K562 (cell line): ENCODE data around the gene SOX4. TPM values are rescaled to one million over a fixed set of nuclear protein-coding genes. Genes with fewer than 3 reads are reported as not detected.

Source experiments
- ATAC-seq: fragments of 200-7000 bp; cut with Tn5 transposase; 3 replicates; pipeline ENCODE4 v1.9.1; 2020; ENCODE audit warnings: moderate library complexity
- BruUV-seq: library from RNA; stranded (reverse); fragments of 400-500 nt; replicated peaks from 2 replicates; lab custom pipeline; 2021; lab: Mats Ljungman, UMichigan
- CTCF ChIA-PET: fragments of 300-600 bp; formaldehyde crosslinking; extraction: SDS; loops from one replicate; lab custom pipeline; 2021; ENCODE audit warnings: low intra/inter-chr PET ratio; lab: Yijun Ruan, JAX
- POLR2A ChIA-PET: fragments of 300-600, 350-650 bp; sonication (Branson Sonifier 250); formaldehyde crosslinking; extraction: SDS; loops from one replicate; lab custom pipeline; 2021; ENCODE audit warnings: antibody characterized with exemption, inconsistent platforms; lab: Yijun Ruan, JAX
- DNase-seq, 4 experiments: peaks; one replicate each; pipeline versions ENCODE4 v3.0.0 to v3.0.0-alpha.2; 2011 to 2018; ENCODE audit warnings: low spot score in 3 of 4, mixed read lengths in 3 of 4; ENCODE audit errors: extremely low read depth in 1 of 4
- FAIRE-seq: peaks from 2 replicates; lab custom pipeline; 2011; peaks lifted over from hg19 to GRCh38; lab: Jason Lieb, UNC
- H2AFZ ChIP-seq: 2 replicates; pipeline ENCODE4 v1.6.0; 2011; ENCODE audit warnings: low read depth, low read length, control low read depth, inconsistent platforms
- H3K27ac ChIP-seq: fragments of 200-600 bp; 3 replicates; pipeline ENCODE4 v1.8.0; 2011; ENCODE audit warnings: low read depth, mild to moderate bottlenecking, control low read depth, inconsistent platforms, low read length, moderate library complexity, mixed read lengths; ENCODE audit errors: extremely low read depth
- H3K27me3 ChIP-seq, 2 experiments: fragments of 300-600 bp in 1 of 2; 2 replicates in 1 of 2; 3 replicates in 1 of 2; pipeline versions ENCODE4 v1.6.0 to v1.8.0; 2011; ENCODE audit warnings: inconsistent platforms in 2 of 2, low read length in 2 of 2, mild to moderate bottlenecking in 1 of 2, mixed read lengths in 1 of 2, moderate library complexity in 1 of 2; ENCODE audit not compliant: control insufficient read depth in 2 of 2, insufficient read depth in 2 of 2
- H3K36me3 ChIP-seq: fragments of 300-600 bp; 3 replicates; pipeline ENCODE4 v1.8.0; 2011; ENCODE audit warnings: mild to moderate bottlenecking, low read length, inconsistent platforms; ENCODE audit not compliant: control insufficient read depth, insufficient read depth
- H3K4me1 ChIP-seq, 2 experiments: fragments of 200-600 bp in 1 of 2; replicated peaks in 1 of 2; 2 replicates in 1 of 2; 3 replicates in 1 of 2; pipeline versions ENCODE4 v1.5.1 to v1.8.0; 2011; ENCODE audit warnings: inconsistent platforms in 2 of 2, low read length in 2 of 2, mild to moderate bottlenecking in 1 of 2, mixed read lengths in 1 of 2, moderate library complexity in 1 of 2; ENCODE audit not compliant: control insufficient read depth in 2 of 2, insufficient read depth in 2 of 2
- H3K4me2 ChIP-seq: 2 replicates; pipeline ENCODE4 v1.6.1; 2011; ENCODE audit warnings: low read length, control low read depth, inconsistent platforms, mixed read lengths; ENCODE audit not compliant: insufficient read depth
- H3K4me3 ChIP-seq: fragments of 200-600 bp; sonication (generic), shearing (Covaris generic); 2 replicates; pipeline ENCODE4 v1.5.1; 2016; ENCODE audit warnings: control low read depth, inconsistent platforms
- H3K79me2 ChIP-seq: fragments of 200-600 bp; 3 replicates; pipeline ENCODE4 v1.8.0; 2011; ENCODE audit warnings: low read length, inconsistent platforms; ENCODE audit not compliant: control insufficient read depth, insufficient read depth
- H3K9ac ChIP-seq, 2 experiments: 2 replicates each; pipeline versions ENCODE4 v1.6.0 to v1.6.1; 2011; ENCODE audit warnings: low read depth in 2 of 2, low read length in 2 of 2, control low read depth in 1 of 2, inconsistent platforms in 1 of 2, mild to moderate bottlenecking in 1 of 2, mixed read lengths in 1 of 2; ENCODE audit not compliant: insufficient read depth in 1 of 2
- H3K9me1 ChIP-seq: one replicate; pipeline ENCODE4 v1.6.0; 2011; ENCODE audit warnings: inconsistent platforms, mild to moderate bottlenecking, low read length, moderate library complexity; ENCODE audit not compliant: control insufficient read depth, insufficient read depth
- H3K9me3 ChIP-seq: replicated peaks from 2 replicates; pipeline ENCODE4 v1.5.1; 2011; ENCODE audit warnings: low read depth, low read length, inconsistent platforms; ENCODE audit not compliant: control insufficient read depth, insufficient read depth
- H4K20me1 ChIP-seq: replicated peaks from 2 replicates; pipeline ENCODE4 v1.6.1; 2011; ENCODE audit warnings: low read length, inconsistent platforms, mixed read lengths; ENCODE audit not compliant: control insufficient read depth, insufficient read depth
- HDAC3 ChIP-seq: fragments of 450-650 bp; IDR thresholded peaks from 2 replicates; pipeline ENCODE4 v1.6.1; 2018; ENCODE audit warnings: borderline replicate concordance, mild to moderate bottlenecking, moderate library complexity; ENCODE audit not compliant: partially characterized antibody
- HMGXB4 ChIP-seq: sonication (generic); formaldehyde crosslinking; IDR thresholded peaks from 2 replicates; pipeline ENCODE4 v1.8.1; 2023; ENCODE audit warnings: mild to moderate bottlenecking, missing genetic modification reagents
- POU5F1 ChIP-seq: fragments of 150-350 bp; IDR thresholded peaks from 2 replicates; pipeline ENCODE4 v1.6.1; 2014; ENCODE audit warnings: borderline replicate concordance, low read length, low read depth, mild to moderate bottlenecking; ENCODE audit not compliant: partially characterized antibody
- RHOXF2B ChIP-seq: fragments of 250-450 bp; sonication (Bioruptor Pico); conservative IDR thresholded peaks from 2 replicates; pipeline ENCODE4 v1.5.1; 2021
- SMARCC2 ChIP-seq: fragments of 450-650 bp; IDR thresholded peaks from 2 replicates; pipeline ENCODE4 v1.6.1; 2017; ENCODE audit warnings: antibody characterized with exemption, moderate library complexity, mild to moderate bottlenecking, low read depth
- SRSF7 ChIP-seq: fragments of 200-400 bp; formaldehyde crosslinking; optimal IDR thresholded peaks from 2 replicates; pipeline ENCODE3; 2017; ENCODE audit warnings: mild to moderate bottlenecking, low read depth, low read length
- STAG1 ChIP-seq: sonication (generic); formaldehyde crosslinking; IDR thresholded peaks from 2 replicates; pipeline ENCODE4 v1.5.0; 2020; ENCODE audit warnings: missing genetic modification reagents, borderline replicate concordance
- ZNF3 ChIP-seq: fragments of 250-450 bp; sonication (Bioruptor Pico); IDR thresholded peaks from 2 replicates; pipeline ENCODE4 v1.5.0; 2021; ENCODE audit warnings: mild to moderate bottlenecking, moderate library complexity
- ZNF76 ChIP-seq: fragments of 250-450 bp; sonication (Bioruptor Pico); IDR thresholded peaks from 2 replicates; pipeline ENCODE4 v1.4.0; 2020; ENCODE audit warnings: mild to moderate bottlenecking, moderate library complexity, borderline replicate concordance
- WGBS: fragments of 100-300 bp; shearing (Covaris generic); methylation state at CpG from one replicate; pipeline ENCODE4 v1.1.6; 2016; ENCODE audit warnings: low coverage, mixed read lengths; ENCODE audit not compliant: insufficient coverage; ENCODE audit errors: missing lambda C conversion rate; 5-methylcytosine and 5-hydroxymethylcytosine counted together
- in situ Hi-C: fragments of 300-500 bp; cut with MboI; formaldehyde crosslinking; loops from 4 replicates; pipeline ENCODE4 v1.15.0; 2018; ENCODE audit warnings: inconsistent platforms, mixed read lengths
- intact Hi-C: fragments of 100-400 bp; cut with micrococcal nuclease; formaldehyde crosslinking; loops from 2 replicates; pipeline ENCODE4 v1.14.2; 2022
- polyA plus RNA-seq, 8 experiments: library from polyadenylated mRNA; depleted of rRNA in 4 of 8; stranded (reverse) in 5 of 8; unstranded in 3 of 8; fragments of >200 nt; fragmentation: Nextera tagmentation in 2 of 8; fragmentation: Illumina TruSeq in 1 of 8; extraction: Ambion mirVana in 2 of 8; extraction: Trizol in 1 of 8; gene quantifications; 2 replicates each; pipeline versions ENCODE4 v1.2.1 to v1.2.3, GENCODE V29; 2011 to 2014; ENCODE audit warnings: inconsistent platforms in 1 of 8, missing spikeins in 1 of 8
- total RNA-seq, 7 experiments: library from RNA; depleted of rRNA in 6 of 7; stranded (reverse); fragments of >200 nt in 6 of 7; fragmentation: Illumina TruSeq in 2 of 7; extraction: Trizol in 2 of 7; gene quantifications; 2 replicates each; pipeline versions ENCODE4 v1.2.1 to v1.2.3, GENCODE V29; 2011 to 2021; ENCODE audit warnings: low replicate concordance in 1 of 7
- TF ChIP-seq, protein P1 (sequence below): sonication (generic); formaldehyde crosslinking; IDR thresholded peaks from 2 replicates; pipeline ENCODE4 v1.8.0; 2023; ENCODE audit warnings: mild to moderate bottlenecking, missing genetic modification reagents

The SOX4 gene
- total and polyA plus RNA-seq, 9 of the 15 experiments (the other 6 are each of a cell fraction or from before 2014, with no cell fraction given), result 0.03 to 0.29 (median 0.04) TPM

- TF ChIP-seq SRSF7 (no peak), RHOXF2B (CRISPR knock-in tag) (no peak), ZNF3 (CRISPR knock-in tag) (no peak), HMGXB4 (CRISPR knock-in tag) (no peak), HDAC3 (no peak), STAG1 (CRISPR knock-in tag) (no peak), POU5F1 (no peak), SMARCC2 (no peak), ZNF76 (CRISPR knock-in tag) (no peak)
- TF ChIP-seq, protein P1, sequence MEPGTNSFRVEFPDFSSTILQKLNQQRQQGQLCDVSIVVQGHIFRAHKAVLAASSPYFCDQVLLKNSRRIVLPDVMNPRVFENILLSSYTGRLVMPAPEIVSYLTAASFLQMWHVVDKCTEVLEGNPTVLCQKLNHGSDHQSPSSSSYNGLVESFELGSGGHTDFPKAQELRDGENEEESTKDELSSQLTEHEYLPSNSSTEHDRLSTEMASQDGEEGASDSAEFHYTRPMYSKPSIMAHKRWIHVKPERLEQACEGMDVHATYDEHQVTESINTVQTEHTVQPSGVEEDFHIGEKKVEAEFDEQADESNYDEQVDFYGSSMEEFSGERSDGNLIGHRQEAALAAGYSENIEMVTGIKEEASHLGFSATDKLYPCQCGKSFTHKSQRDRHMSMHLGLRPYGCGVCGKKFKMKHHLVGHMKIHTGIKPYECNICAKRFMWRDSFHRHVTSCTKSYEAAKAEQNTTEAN, result no peak
- H3K9ac ChIP-seq, result no peak overlapping the region
- in situ Hi-C loops (no loop called here), intact Hi-C loops (no loop called here)
- H3K27me3 ChIP-seq, result no peaks in the 10 kb centered on the region
- no peak overlapping the region for H3K4me2 ChIP-seq
- H3K36me3 ChIP-seq, result no peaks in the 10 kb centered on the region
- WGBS, result 0% methylated on average over 1 of the region's 1 CpG
- POLR2A ChIA-PET, result no interaction called here
- no peak overlapping the region for H3K4me3 ChIP-seq
- no peaks in the 10 kb centered on the region for H4K20me1 ChIP-seq
- no peak overlapping the region for H3K27ac ChIP-seq
- FAIRE-seq (no peak), ATAC-seq (no peak), DNase-seq (no peak)
- H3K9me3 ChIP-seq, result no peaks in the 10 kb centered on the region
- no peaks in the 10 kb centered on the region for H3K79me2 ChIP-seq
- H3K9me1 ChIP-seq, result no peaks in the 10 kb centered on the region
- CTCF ChIA-PET, result no interaction called here
- no peak overlapping the region for H2AFZ ChIP-seq
- no TSS peak for BruUV-seq
- H3K4me1 ChIP-seq, result no peaks in the 10 kb centered on the region
Observed at GRCh38 chr6:21565431-21565830, 28.1 kb upstream of the SOX4 start.
